K562 (cell line): Measurements from ENCODE around the gene PCDHGB5. TPM values are rescaled to one million over a fixed set of nuclear protein-coding genes. Genes with fewer than 3 reads are reported as not detected.
A peak's percentile ranks its signal among the peaks of the same experiment; 100 is the strongest.

Source experiments
- ATAC-seq: fragments of 200-7000 bp; cut with Tn5 transposase; 3 replicates; pipeline ENCODE4 v1.9.1; 2020; ENCODE audit warnings: moderate library complexity
- BruUV-seq: library from RNA; stranded (reverse); fragments of 400-500 nt; replicated peaks from 2 replicates; lab custom pipeline; 2021; lab: Mats Ljungman, UMichigan
- CTCF ChIA-PET: fragments of 300-600 bp; formaldehyde crosslinking; extraction: SDS; loops from one replicate; lab custom pipeline; 2021; ENCODE audit warnings: low intra/inter-chr PET ratio; lab: Yijun Ruan, JAX
- POLR2A ChIA-PET: fragments of 300-600, 350-650 bp; sonication (Branson Sonifier 250); formaldehyde crosslinking; extraction: SDS; loops from one replicate; lab custom pipeline; 2021; ENCODE audit warnings: antibody characterized with exemption, inconsistent platforms; lab: Yijun Ruan, JAX
- DNase-seq, 4 experiments: peaks; one replicate each; pipeline versions ENCODE4 v3.0.0 to v3.0.0-alpha.2; 2011 to 2018; ENCODE audit warnings: low spot score in 3 of 4, mixed read lengths in 3 of 4; ENCODE audit errors: extremely low read depth in 1 of 4
- FAIRE-seq: peaks from 2 replicates; lab custom pipeline; 2011; peaks lifted over from hg19 to GRCh38; lab: Jason Lieb, UNC
- H2AFZ ChIP-seq: 2 replicates; pipeline ENCODE4 v1.6.0; 2011; ENCODE audit warnings: low read depth, low read length, control low read depth, inconsistent platforms
- H3K27ac ChIP-seq: fragments of 200-600 bp; 3 replicates; pipeline ENCODE4 v1.8.0; 2011; ENCODE audit warnings: low read depth, mild to moderate bottlenecking, control low read depth, inconsistent platforms, low read length, moderate library complexity, mixed read lengths; ENCODE audit errors: extremely low read depth
- H3K27me3 ChIP-seq, 2 experiments: fragments of 300-600 bp in 1 of 2; 2 replicates in 1 of 2; 3 replicates in 1 of 2; pipeline versions ENCODE4 v1.6.0 to v1.8.0; 2011; ENCODE audit warnings: inconsistent platforms in 2 of 2, low read length in 2 of 2, mild to moderate bottlenecking in 1 of 2, mixed read lengths in 1 of 2, moderate library complexity in 1 of 2; ENCODE audit not compliant: control insufficient read depth in 2 of 2, insufficient read depth in 2 of 2
- H3K36me3 ChIP-seq: fragments of 300-600 bp; 3 replicates; pipeline ENCODE4 v1.8.0; 2011; ENCODE audit warnings: mild to moderate bottlenecking, low read length, inconsistent platforms; ENCODE audit not compliant: control insufficient read depth, insufficient read depth
- H3K4me1 ChIP-seq, 2 experiments: fragments of 200-600 bp in 1 of 2; replicated peaks in 1 of 2; 2 replicates in 1 of 2; 3 replicates in 1 of 2; pipeline versions ENCODE4 v1.5.1 to v1.8.0; 2011; ENCODE audit warnings: inconsistent platforms in 2 of 2, low read length in 2 of 2, mild to moderate bottlenecking in 1 of 2, mixed read lengths in 1 of 2, moderate library complexity in 1 of 2; ENCODE audit not compliant: control insufficient read depth in 2 of 2, insufficient read depth in 2 of 2
- H3K4me2 ChIP-seq: 2 replicates; pipeline ENCODE4 v1.6.1; 2011; ENCODE audit warnings: low read length, control low read depth, inconsistent platforms, mixed read lengths; ENCODE audit not compliant: insufficient read depth
- H3K4me3 ChIP-seq: fragments of 200-600 bp; sonication (generic), shearing (Covaris generic); 2 replicates; pipeline ENCODE4 v1.5.1; 2016; ENCODE audit warnings: control low read depth, inconsistent platforms
- H3K79me2 ChIP-seq: fragments of 200-600 bp; 3 replicates; pipeline ENCODE4 v1.8.0; 2011; ENCODE audit warnings: low read length, inconsistent platforms; ENCODE audit not compliant: control insufficient read depth, insufficient read depth
- H3K9ac ChIP-seq, 2 experiments: 2 replicates each; pipeline versions ENCODE4 v1.6.0 to v1.6.1; 2011; ENCODE audit warnings: low read depth in 2 of 2, low read length in 2 of 2, control low read depth in 1 of 2, inconsistent platforms in 1 of 2, mild to moderate bottlenecking in 1 of 2, mixed read lengths in 1 of 2; ENCODE audit not compliant: insufficient read depth in 1 of 2
- H3K9me1 ChIP-seq: one replicate; pipeline ENCODE4 v1.6.0; 2011; ENCODE audit warnings: inconsistent platforms, mild to moderate bottlenecking, low read length, moderate library complexity; ENCODE audit not compliant: control insufficient read depth, insufficient read depth
- H3K9me3 ChIP-seq: replicated peaks from 2 replicates; pipeline ENCODE4 v1.5.1; 2011; ENCODE audit warnings: low read depth, low read length, inconsistent platforms; ENCODE audit not compliant: control insufficient read depth, insufficient read depth
- H4K20me1 ChIP-seq: replicated peaks from 2 replicates; pipeline ENCODE4 v1.6.1; 2011; ENCODE audit warnings: low read length, inconsistent platforms, mixed read lengths; ENCODE audit not compliant: control insufficient read depth, insufficient read depth
- C11orf30 ChIP-seq: fragments of 450-650 bp; IDR thresholded peaks from 2 replicates; pipeline ENCODE4 v1.6.1; 2016; ENCODE audit warnings: low read depth, mild to moderate bottlenecking
- NFIC ChIP-seq: fragments of 450-650 bp; IDR thresholded peaks from 2 replicates; pipeline ENCODE4 v1.6.1; 2017; ENCODE audit warnings: mild to moderate bottlenecking, inconsistent platforms
- NR2F6 ChIP-seq: fragments of 450-650 bp; formaldehyde crosslinking; IDR thresholded peaks from 2 replicates; pipeline ENCODE4 v1.4.0; 2020; ENCODE audit warnings: mild to moderate bottlenecking
- PCBP2 ChIP-seq: fragments of 200-400 bp; formaldehyde crosslinking; IDR thresholded peaks from 2 replicates; pipeline ENCODE4 v1.6.1; 2018; ENCODE audit warnings: low read length, low read depth, mild to moderate bottlenecking, moderate library complexity; ENCODE audit not compliant: poor library complexity, severe bottlenecking
- REST ChIP-seq, 2 experiments: fragments of 450-650 bp; formaldehyde crosslinking in 1 of 2; IDR thresholded peaks; 2 replicates each; pipeline versions ENCODE4 v1.4.0 to v1.6.1; 2014 to 2020; ENCODE audit warnings: mild to moderate bottlenecking in 2 of 2, borderline replicate concordance in 1 of 2, low read depth in 1 of 2
- SMC3 ChIP-seq: conservative IDR thresholded peaks from 2 replicates; pipeline ENCODE4 v1.6.1; 2011; ENCODE audit warnings: low read depth, low read length, improper control_type of control experiment; ENCODE audit not compliant: insufficient read depth
- SRF ChIP-seq, 2 experiments: fragments of 250-450, 450-650 bp in 1 of 2; sonication (Bioruptor Pico) in 1 of 2; sonication (generic) in 1 of 2; formaldehyde crosslinking; IDR thresholded peaks; 2 replicates each; pipeline versions ENCODE4 v1.5.0 to v1.5.1; 2020 to 2022; ENCODE audit warnings: mild to moderate bottlenecking in 1 of 2, missing genetic modification reagents in 1 of 2
- TRIM28 ChIP-seq: fragments of 450-650 bp; IDR thresholded peaks from 2 replicates; pipeline ENCODE4 v1.6.1; 2017
- ZNF77 ChIP-seq: fragments of 250-450 bp; sonication (Bioruptor Pico); IDR thresholded peaks from 2 replicates; pipeline ENCODE4 v1.5.0; 2020
- ZSCAN29 ChIP-seq: fragments of 450-650 bp; IDR thresholded peaks from 2 replicates; pipeline ENCODE4 v1.6.1; 2017
- WGBS: fragments of 100-300 bp; shearing (Covaris generic); methylation state at CpG from one replicate; pipeline ENCODE4 v1.1.6; 2016; ENCODE audit warnings: low coverage, mixed read lengths; ENCODE audit not compliant: insufficient coverage; ENCODE audit errors: missing lambda C conversion rate; 5-methylcytosine and 5-hydroxymethylcytosine counted together
- in situ Hi-C: fragments of 300-500 bp; cut with MboI; formaldehyde crosslinking; loops from 4 replicates; pipeline ENCODE4 v1.15.0; 2018; ENCODE audit warnings: inconsistent platforms, mixed read lengths
- intact Hi-C: fragments of 100-400 bp; cut with micrococcal nuclease; formaldehyde crosslinking; loops from 2 replicates; pipeline ENCODE4 v1.14.2; 2022
- polyA plus RNA-seq, 8 experiments: library from polyadenylated mRNA; depleted of rRNA in 4 of 8; stranded (reverse) in 5 of 8; unstranded in 3 of 8; fragments of >200 nt; fragmentation: Nextera tagmentation in 2 of 8; fragmentation: Illumina TruSeq in 1 of 8; extraction: Ambion mirVana in 2 of 8; extraction: Trizol in 1 of 8; gene quantifications; 2 replicates each; pipeline versions ENCODE4 v1.2.1 to v1.2.3, GENCODE V29; 2011 to 2014; ENCODE audit warnings: inconsistent platforms in 1 of 8, missing spikeins in 1 of 8
- total RNA-seq, 7 experiments: library from RNA; depleted of rRNA in 6 of 7; stranded (reverse); fragments of >200 nt in 6 of 7; fragmentation: Illumina TruSeq in 2 of 7; extraction: Trizol in 2 of 7; gene quantifications; 2 replicates each; pipeline versions ENCODE4 v1.2.1 to v1.2.3, GENCODE V29; 2011 to 2021; ENCODE audit warnings: low replicate concordance in 1 of 7

Gene PCDHGB5
- total and polyA plus RNA-seq, 9 of the 15 experiments (the other 6 are each of a cell fraction or from before 2014, with no cell fraction given) = 0.05 to 0.29 (median 0.12) TPM; not detected in 2

GRCh38 chr5:141369994-141370848, 27.5 kb upstream of the PCDHGB5 start, which contains the start of gene PCDHGB3:
TSS of gene PCDHGB3 (plus strand) at chr5:141370242. CDS start at chr5:141370395, 153 bp downstream.
- in situ Hi-C loops = no loop called here
- DNase-seq = peak in 3 of 4 experiments; percentile 21 to 56 (median 42)
- TF ChIP-seq NFIC (no peak), C11orf30 (no peak), NR2F6 (CRISPR knock-in tag) (no peak), SRF (CRISPR knock-in tag; IDR thresholded peaks at IDR 0.05) (peak in 1 of 2 experiments; percentile 72; a peak in 1 of 4 replicates), SMC3 (peak; percentile 40; the same call in 1 of the 2 replicates), ZNF77 (no peak), ZSCAN29 (peak; percentile 69), PCBP2 (no peak), TRIM28 (no peak), REST (IDR thresholded peaks at IDR 0.05; ENCODE audit: borderline replicate concordance) (peak; percentile 19; the same call in 1 of the 2 replicates), REST (CRISPR knock-in tag; IDR thresholded peaks at IDR 0.05; ENCODE audit: low read depth) (no peak)

More at GRCh38 chr5:141369994-141370848, 27.5 kb upstream of the PCDHGB5 start, which contains the start of gene PCDHGB3:
- Histone ChIP-seq H3K4me2 (no peak within 1 kb of the TSS; the same call in none of the 2 replicates), H3K79me2 (no peaks in the 10 kb centered on the region), H4K20me1 (no peaks in the 10 kb centered on the region), H3K9me1 (no peaks in the 10 kb centered on the region), H3K4me1 (peaks cover 0 to 14% of the 10 kb centered on the region in 2 experiments; a peak in 1 of 5 replicates), H3K36me3 (no peaks in the 10 kb centered on the region), H3K9me3 (no peaks in the 10 kb centered on the region), H3K4me3 (peak within 1 kb of the TSS; percentile 27), H2AFZ (peak within 1 kb of the TSS; percentile 62; the same call in 1 of the 2 replicates), H3K27me3 (peaks cover 15 to 47% of the 10 kb centered on the region in 2 experiments), H3K27ac (no peak within 1 kb of the TSS), H3K9ac (no peak within 1 kb of the TSS)
- BruUV-seq = no TSS peak
- 2% methylated on average over 32 of the region's 32 CpGs for WGBS
- CTCF ChIA-PET = interaction anchor here (0.5 to 0.8 kb wide), 3 partner anchors 154 to 773 kb away, joined by 3 to 5 read pairs (median 4); no protein-coding TSS in a partner anchor
- peak; percentile 67 for FAIRE-seq
- POLR2A ChIA-PET = interaction anchor here (0.6 to 1.2 kb wide), 4 partner anchors 21 to 188 kb away, joined by 3 to 4 read pairs (median 4); partner anchors contain the start of gene TAF7
- ATAC-seq = peak; percentile 98
- intact Hi-C loops = loop anchor here (5.0 kb wide), 1 partner anchor 43 kb away; no protein-coding TSS in a partner anchor
